GM18505 (cell line): ENCODE measurements around the gene STAB2.
A peak's percentile ranks its signal among the peaks of the same experiment; 100 is the strongest.

Source experiments
- ATAC-seq: cut with Tn5 transposase; IDR thresholded peaks from one replicate; pipeline ENCODE4 v1.9.1; 2021; ENCODE audit not compliant: unreplicated experiment
- POLR2A ChIP-seq: IDR thresholded peaks from 4 replicates; pipeline ENCODE4 v1.6.1; 2011; ENCODE audit warnings: borderline replicate concordance; ENCODE audit not compliant: insufficient read depth, insufficient read length; ENCODE audit errors: extremely low read depth

The STAB2 gene

GRCh38 chr12:103586791-103587370 lies at the start of gene STAB2:
Gene STAB2 (plus strand): TSS chr12:103587273. CDS start chr12:103587477, 204 bp downstream.
- no peak for TF ChIP-seq POLR2A
- no peak for ATAC-seq

- TF ChIP-seq POLR2A = no peak
- no peak for ATAC-seq
These were observed 48.7 kb upstream of the STAB2 start for GRCh38 chr12:103538397-103538796.

- ATAC-seq = no peak
- no peak for TF ChIP-seq POLR2A
These were observed 46.8 kb upstream of the STAB2 start for GRCh38 chr12:103540319-103540718.

- ATAC-seq = no peak
These were observed 45.0 kb upstream of the STAB2 start for GRCh38 chr12:103542078-103542477.

GRCh38 chr12:103546959-103547358 lies 40.1 kb upstream of the STAB2 start:
- TF ChIP-seq POLR2A = no peak
- no peak for ATAC-seq

More at GRCh38 chr12:103542078-103542477, 45.0 kb upstream of the STAB2 start:
- TF ChIP-seq POLR2A = no peak

- no peak for ATAC-seq
- TF ChIP-seq POLR2A = no peak
These were observed 39.7 kb upstream of the STAB2 start for GRCh38 chr12:103547376-103547775.

GRCh38 chr12:103547929-103548328 lies 39.1 kb upstream of the STAB2 start:
- no peak for ATAC-seq
- no peak for TF ChIP-seq POLR2A

- ATAC-seq = peak; percentile 69
- no peak for TF ChIP-seq POLR2A
These were observed 38.2 kb upstream of the STAB2 start for GRCh38 chr12:103548622-103549601.

GRCh38 chr12:103556890-103557627 lies 30.0 kb upstream of the STAB2 start:
- no peak for ATAC-seq
- no peak for TF ChIP-seq POLR2A

- no peak for TF ChIP-seq POLR2A
- ATAC-seq = no peak
These were observed 29.5 kb upstream of the STAB2 start for GRCh38 chr12:103557628-103558010.

GRCh38 chr12:103558879-103559278 lies 28.2 kb upstream of the STAB2 start:
- no peak for TF ChIP-seq POLR2A
- ATAC-seq = no peak

- no peak for ATAC-seq
- no peak for TF ChIP-seq POLR2A
These were observed 26.4 kb upstream of the STAB2 start for GRCh38 chr12:103560604-103561101.

- no peak for TF ChIP-seq POLR2A
- ATAC-seq = no peak
These were observed 25.9 kb upstream of the STAB2 start for GRCh38 chr12:103561174-103561573.
